Nephron progenitor cell (in vitro differentiated cells): Measurements from ENCODE around the gene SLC31A1.
A peak's percentile ranks its signal among the peaks of the same experiment; 100 is the strongest.

Experiments used
- DNase-seq: peaks from one replicate; pipeline ENCODE4 v3.0.0; 2021
- H3K27ac Mint-ChIP-seq: 2 replicates; pipeline ENCODE4 v1.8.0; 2021; ENCODE audit warnings: mild to moderate bottlenecking, moderate library complexity, mixed read lengths
- H3K27me3 Mint-ChIP-seq: 2 replicates; pipeline ENCODE4 v1.8.0; 2021; ENCODE audit warnings: mild to moderate bottlenecking, low read depth, mixed read lengths; ENCODE audit not compliant: poor library complexity
- H3K36me3 Mint-ChIP-seq: 2 replicates; pipeline ENCODE4 v1.8.0; 2021; ENCODE audit warnings: low read depth, mixed read lengths
- H3K4me1 Mint-ChIP-seq: 2 replicates; pipeline ENCODE4 v1.8.0; 2021; ENCODE audit warnings: mixed read lengths
- H3K4me3 Mint-ChIP-seq: 2 replicates; pipeline ENCODE4 v1.8.0; 2021; ENCODE audit warnings: mild to moderate bottlenecking, moderate library complexity, mixed read lengths
- H3K9me3 Mint-ChIP-seq: 2 replicates; pipeline ENCODE4 v1.8.0; 2021; ENCODE audit warnings: mild to moderate bottlenecking, moderate library complexity, mixed read lengths
- TF ChIP-seq, protein P1 (sequence below): fragments of 200-600 bp; sonication (generic); IDR thresholded peaks from 2 replicates; pipeline ENCODE4 v1.5.0; 2021; ENCODE audit warnings: antibody characterized with exemption

SLC31A1 gene

DNA sequence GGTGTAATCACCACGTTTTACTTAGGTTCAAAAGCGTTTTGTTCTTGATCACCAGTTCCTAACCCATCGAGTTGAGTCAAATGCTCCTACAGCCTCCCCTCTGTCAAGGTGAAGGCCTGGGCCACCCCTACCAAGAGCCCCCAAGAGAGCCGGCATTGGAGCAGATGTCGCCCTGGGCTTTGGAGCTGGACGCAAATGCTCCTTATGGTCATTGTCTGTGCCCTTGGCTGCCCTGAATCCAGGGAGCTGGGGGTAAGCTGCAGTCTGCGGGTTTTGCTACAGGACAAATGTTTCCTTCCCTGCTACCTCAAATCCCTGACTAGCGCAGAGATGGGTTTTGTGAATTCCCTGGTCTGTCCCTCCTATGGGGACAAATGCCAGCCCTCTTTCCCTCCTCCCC, 77.0 kb downstream of the SLC31A1 start:
- Mint-ChIP-seq H3K4me3 (no peak overlapping the region), H3K27me3 (peaks cover 6% of the 10 kb centered on the region), H3K36me3 (no peaks in the 10 kb centered on the region), H3K4me1 (peaks cover 32% of the 10 kb centered on the region), H3K9me3 (no peaks in the 10 kb centered on the region), H3K27ac (no peak overlapping the region)
- TF ChIP-seq, protein P1, sequence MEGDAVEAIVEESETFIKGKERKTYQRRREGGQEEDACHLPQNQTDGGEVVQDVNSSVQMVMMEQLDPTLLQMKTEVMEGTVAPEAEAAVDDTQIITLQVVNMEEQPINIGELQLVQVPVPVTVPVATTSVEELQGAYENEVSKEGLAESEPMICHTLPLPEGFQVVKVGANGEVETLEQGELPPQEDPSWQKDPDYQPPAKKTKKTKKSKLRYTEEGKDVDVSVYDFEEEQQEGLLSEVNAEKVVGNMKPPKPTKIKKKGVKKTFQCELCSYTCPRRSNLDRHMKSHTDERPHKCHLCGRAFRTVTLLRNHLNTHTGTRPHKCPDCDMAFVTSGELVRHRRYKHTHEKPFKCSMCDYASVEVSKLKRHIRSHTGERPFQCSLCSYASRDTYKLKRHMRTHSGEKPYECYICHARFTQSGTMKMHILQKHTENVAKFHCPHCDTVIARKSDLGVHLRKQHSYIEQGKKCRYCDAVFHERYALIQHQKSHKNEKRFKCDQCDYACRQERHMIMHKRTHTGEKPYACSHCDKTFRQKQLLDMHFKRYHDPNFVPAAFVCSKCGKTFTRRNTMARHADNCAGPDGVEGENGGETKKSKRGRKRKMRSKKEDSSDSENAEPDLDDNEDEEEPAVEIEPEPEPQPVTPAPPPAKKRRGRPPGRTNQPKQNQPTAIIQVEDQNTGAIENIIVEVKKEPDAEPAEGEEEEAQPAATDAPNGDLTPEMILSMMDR: no peak
- DNase-seq: no peak

DNA sequence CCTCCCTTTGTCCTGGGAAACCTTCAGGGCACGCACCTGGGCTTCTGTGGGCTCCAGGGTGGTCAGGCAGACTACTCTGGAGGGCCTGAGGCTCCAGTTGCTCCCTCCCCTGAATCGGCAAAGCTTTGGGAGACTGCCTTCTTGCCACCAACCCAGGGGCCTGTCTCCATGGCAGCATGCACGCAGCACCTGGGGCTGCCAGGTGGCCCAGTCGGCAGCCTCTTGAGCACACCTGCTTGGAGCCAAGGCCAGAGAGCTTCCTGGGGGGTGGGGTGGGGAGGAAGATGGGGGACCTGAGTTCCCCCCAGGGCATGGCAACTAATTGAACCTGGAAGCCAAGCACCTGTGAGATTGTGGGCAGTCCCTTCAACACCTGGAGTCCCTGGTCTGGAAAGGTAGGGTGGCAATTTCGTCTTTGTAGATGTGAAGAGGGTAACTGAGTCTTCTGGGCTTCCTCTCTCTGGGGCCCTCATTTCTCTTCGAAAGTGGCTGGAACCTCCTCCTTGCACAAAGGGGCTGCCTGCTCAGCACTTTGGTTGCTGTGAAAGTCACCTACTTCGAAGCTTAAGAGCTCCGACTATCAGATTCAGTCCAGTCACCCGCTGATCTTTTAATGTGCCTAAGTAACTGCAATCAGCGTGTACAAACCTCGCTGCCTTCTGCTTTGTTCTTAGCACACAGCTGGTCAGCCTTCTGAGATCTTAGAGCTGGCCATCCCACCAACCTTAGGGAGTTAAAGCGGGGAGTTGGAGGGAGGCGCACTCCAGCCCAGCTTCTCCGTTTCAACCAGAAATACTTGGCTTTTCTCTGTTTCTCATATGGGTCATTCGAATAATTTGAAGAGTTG, 77.8 kb downstream of the SLC31A1 start:
- no peaks in the 10 kb centered on the region for H3K36me3 Mint-ChIP-seq
- H3K4me1 Mint-ChIP-seq: peaks cover 39% of the 10 kb centered on the region
- H3K27me3 Mint-ChIP-seq: peaks cover 6% of the 10 kb centered on the region
- TF ChIP-seq, protein P1: no peak
- no peak for DNase-seq
- no peaks in the 10 kb centered on the region for H3K9me3 Mint-ChIP-seq
- no peak overlapping the region for H3K4me3 Mint-ChIP-seq
- no peak overlapping the region for H3K27ac Mint-ChIP-seq

DNA sequence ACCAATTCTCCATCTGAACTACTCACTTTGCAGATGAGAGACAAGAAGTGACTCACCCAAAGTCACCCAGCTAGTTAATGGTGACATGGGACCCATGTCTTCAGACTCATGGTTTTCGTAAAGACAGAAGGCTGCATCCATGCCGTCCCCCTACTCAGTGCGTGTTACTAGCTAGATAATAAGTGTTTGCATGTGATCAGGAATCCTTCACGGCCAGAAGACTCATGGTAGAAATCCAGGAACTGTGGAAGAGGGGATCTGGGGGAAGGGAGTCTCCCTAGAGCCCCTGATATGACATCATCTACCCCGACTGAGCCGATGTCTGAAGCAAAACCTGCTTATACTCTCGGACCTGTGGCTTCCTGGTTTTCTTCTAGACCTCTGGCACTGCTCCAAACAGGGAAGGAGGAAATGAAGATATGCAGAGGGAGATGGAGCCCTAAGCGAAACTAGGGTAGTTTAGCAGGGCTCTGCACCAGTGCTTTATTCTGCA, 78.5 kb downstream of the SLC31A1 start:
- H3K4me3 Mint-ChIP-seq: no peak overlapping the region

DNA sequence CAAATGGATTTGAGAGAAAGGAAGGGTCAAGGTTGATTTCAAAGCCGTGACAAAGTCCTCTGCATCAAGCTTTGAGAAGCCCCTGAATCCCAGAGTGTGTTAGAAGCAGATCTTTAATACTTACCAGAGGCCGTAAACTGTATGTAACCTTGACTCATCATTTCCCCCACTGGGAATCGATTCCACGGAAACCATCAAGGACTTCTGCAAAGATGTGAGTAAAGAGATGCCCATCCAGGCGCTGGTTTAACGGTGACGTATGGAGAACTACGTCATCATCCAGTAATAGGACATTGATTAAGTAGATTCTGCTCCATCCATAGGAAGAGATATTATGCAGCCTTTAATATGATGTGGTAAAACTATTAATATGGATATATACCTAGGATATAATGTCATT, 80.2 kb downstream of the SLC31A1 start:
- H3K27me3 Mint-ChIP-seq: peaks cover 13% of the 10 kb centered on the region

More for the DNA sequence above, 78.5 kb downstream of the SLC31A1 start:
- Mint-ChIP-seq H3K27ac (no peak overlapping the region), H3K4me1 (peaks cover 46% of the 10 kb centered on the region), H3K36me3 (no peaks in the 10 kb centered on the region), H3K27me3 (peaks cover 7% of the 10 kb centered on the region), H3K9me3 (no peaks in the 10 kb centered on the region)
- TF ChIP-seq, protein P1: no peak
- DNase-seq: no peak

DNA sequence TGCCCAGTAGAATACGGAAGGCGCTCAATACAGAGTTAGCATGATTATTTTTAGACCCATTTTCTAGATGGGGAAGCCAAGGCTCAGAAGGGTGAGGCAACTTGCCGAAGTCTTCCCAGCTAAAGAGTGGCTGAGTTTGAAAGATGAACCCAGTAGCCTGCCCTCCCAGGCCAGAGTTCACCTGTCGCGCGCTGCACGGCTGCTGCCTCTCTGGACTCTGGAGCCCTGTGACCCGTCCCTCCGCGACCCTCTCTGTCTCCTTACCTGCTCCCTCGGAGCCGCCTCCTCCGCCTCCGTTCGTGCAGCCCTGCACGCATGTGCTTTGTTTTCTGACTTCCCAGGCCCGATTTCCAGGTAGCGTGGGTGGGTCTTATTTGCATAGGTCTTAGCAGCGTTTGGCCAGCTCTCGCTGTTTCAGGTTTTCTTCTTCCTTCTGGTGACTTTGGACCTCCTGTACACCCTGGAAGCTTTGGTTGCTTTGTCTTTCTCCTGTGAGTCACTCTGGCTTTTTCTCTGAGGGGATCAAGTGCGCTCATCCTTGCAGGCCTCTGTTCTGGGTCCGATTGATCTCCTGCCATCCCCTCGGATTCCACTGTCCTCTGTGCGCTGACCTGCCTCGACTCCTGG, 81.6 kb downstream of the SLC31A1 start, which contains the start of gene RNF183:
TSS of gene RNF183 (minus strand) at position 585 of the 627 bp plus-strand sequence. CDS start 5,192 bp downstream, outside the sequence.
- peak; percentile 26 for DNase-seq
- peaks cover 10% of the 10 kb centered on the region for H3K27me3 Mint-ChIP-seq
- peak within 1 kb of the TSS; percentile 96 for H3K27ac Mint-ChIP-seq
- H3K4me3 Mint-ChIP-seq: peak within 1 kb of the TSS; percentile 8
- TF ChIP-seq, protein P1: no peak
- H3K36me3 Mint-ChIP-seq: no peaks in the 10 kb centered on the region
- H3K9me3 Mint-ChIP-seq: no peaks in the 10 kb centered on the region
- H3K4me1 Mint-ChIP-seq: peaks cover 60% of the 10 kb centered on the region

More for the DNA sequence above, 80.2 kb downstream of the SLC31A1 start:
- H3K4me1 Mint-ChIP-seq: peaks cover 59% of the 10 kb centered on the region
- TF ChIP-seq, protein P1: no peak
- H3K4me3 Mint-ChIP-seq: no peak overlapping the region
- H3K36me3 Mint-ChIP-seq: no peaks in the 10 kb centered on the region
- H3K27ac Mint-ChIP-seq: no peak overlapping the region
- no peak for DNase-seq
- H3K9me3 Mint-ChIP-seq: no peaks in the 10 kb centered on the region
